Right forelimb (tissue), 1 donor: ENCODE measurements around the gene CSTF1.

Experiments used
- DNase-seq: peaks from one replicate; pipeline ENCODE4 v3.0.0-alpha.2; 2018

CSTF1 gene

GRCh38 chr20:56392132-56392880, at the start of gene CSTF1, which contains the start of gene AURKA:
Gene CSTF1 (plus strand): TSS chr20:56392645. CDS start chr20:56395553, 2,908 bp downstream.
Gene AURKA (minus strand): TSS chr20:56392215. CDS start chr20:56388197, 4,018 bp downstream.
- DNase-seq, result peak; percentile 99

- DNase-seq, result no peak
Observed at GRCh38 chr20:56342783-56343182, 49.7 kb upstream of the CSTF1 start.

- peak; percentile 57 for DNase-seq
Observed at GRCh38 chr20:56343861-56344381, 48.5 kb upstream of the CSTF1 start.

- no peak for DNase-seq
Observed at GRCh38 chr20:56345911-56346310, 46.5 kb upstream of the CSTF1 start.

GRCh38 chr20:56347628-56348304, 44.7 kb upstream of the CSTF1 start:
- no peak for DNase-seq

GRCh38 chr20:56348305-56348693, 44.1 kb upstream of the CSTF1 start:
- DNase-seq, result no peak

GRCh38 chr20:56348746-56349145, 43.7 kb upstream of the CSTF1 start:
- no peak for DNase-seq

GRCh38 chr20:56350842-56351241, 41.6 kb upstream of the CSTF1 start:
- no peak for DNase-seq

GRCh38 chr20:56352345-56353055, 39.9 kb upstream of the CSTF1 start:
- DNase-seq, result no peak

- no peak for DNase-seq
Observed at GRCh38 chr20:56353356-56353755, 39.1 kb upstream of the CSTF1 start.

- no peak for DNase-seq
Observed at GRCh38 chr20:56358070-56358469, 34.4 kb upstream of the CSTF1 start.

- peak; percentile 87 for DNase-seq
Observed at GRCh38 chr20:56358600-56359211, 33.7 kb upstream of the CSTF1 start, which contains the start of gene FAM210B. Gene FAM210B (plus strand): TSS chr20:56358974. CDS start chr20:56359006, 32 bp downstream.

- DNase-seq, result peak; percentile 66
Observed at GRCh38 chr20:56359212-56360132, 33.0 kb upstream of the CSTF1 start.

- DNase-seq, result no peak
Observed at GRCh38 chr20:56360133-56360907, 32.1 kb upstream of the CSTF1 start.

- DNase-seq, result no peak
Observed at GRCh38 chr20:56360908-56361205, 31.6 kb upstream of the CSTF1 start.

GRCh38 chr20:56361900-56362299, 30.5 kb upstream of the CSTF1 start:
- DNase-seq, result no peak

GRCh38 chr20:56362833-56363413, 29.5 kb upstream of the CSTF1 start:
- DNase-seq, result no peak

- DNase-seq, result no peak
Observed at GRCh38 chr20:56363491-56363890, 29.0 kb upstream of the CSTF1 start.

GRCh38 chr20:56368351-56369134, 23.9 kb upstream of the CSTF1 start:
- DNase-seq, result no peak

- no peak for DNase-seq
Observed at GRCh38 chr20:56369179-56369578, 23.3 kb upstream of the CSTF1 start.
